ENCODE data around the gene ATP8A1.

Gene ATP8A1

GRCh38 chr4:42364266-42365053, 292.4 kb downstream of the ATP8A1 start:
- no peak for DNase-seq (ENCODE audit: low read depth, low spot score)

- no peak for DNase-seq (ENCODE audit: low read depth, low spot score)
Measured at GRCh38 chr4:42363614-42364013, 293.3 kb downstream of the ATP8A1 start.

DNA sequence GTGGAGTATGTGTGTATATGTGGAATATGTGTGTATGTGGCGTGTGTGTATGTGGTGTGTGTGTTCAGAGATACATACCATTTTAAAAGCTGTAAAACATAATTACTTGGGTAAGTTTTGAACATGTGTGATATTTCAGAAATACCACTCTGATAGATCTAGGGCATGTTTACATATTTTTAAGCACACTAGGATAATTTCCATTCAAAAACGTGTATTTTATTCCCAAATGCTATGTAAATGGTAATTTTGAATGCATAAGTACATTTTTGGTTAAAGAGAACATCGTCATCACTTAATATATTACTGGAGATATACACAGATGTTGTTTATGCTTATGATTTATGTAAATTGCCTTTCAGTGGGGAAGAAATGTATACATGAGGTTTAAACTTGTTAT, 294.3 kb downstream of the ATP8A1 start:
- no peak for DNase-seq (ENCODE audit: low read depth, low spot score)

- no peak for DNase-seq (ENCODE audit: low read depth, low spot score)
Measured at GRCh38 chr4:42361456-42361855, 295.4 kb downstream of the ATP8A1 start.

- no peak for DNase-seq (ENCODE audit: low read depth, low spot score)
Measured at GRCh38 chr4:42360256-42360669, 296.6 kb downstream of the ATP8A1 start.

GRCh38 chr4:42359711-42360110, 297.2 kb downstream of the ATP8A1 start:
- no peak for DNase-seq (ENCODE audit: low read depth, low spot score)

All from activated CD4-positive, CD25-positive, alpha-beta regulatory T cell treated with anti-CD3 and anti-CD28 coated beads, Interleukin-2, amount 50 U/mL, for 16 hours (primary cell).